NCI-H510A (cell line): Measurements from ENCODE around the gene USP35.
A peak's percentile ranks its signal among the peaks of the same experiment; 100 is the strongest.
"Not testable (repeated sequence)": the region's sequence is repeated elsewhere in the genome, so short reads cannot be mapped to it uniquely, and the experiment has no call there.

Experiments used
- DNase-seq: peaks from one replicate; lab custom pipeline; 2025; lab: John Stamatoyannopoulos, UW

The USP35 gene

DNA sequence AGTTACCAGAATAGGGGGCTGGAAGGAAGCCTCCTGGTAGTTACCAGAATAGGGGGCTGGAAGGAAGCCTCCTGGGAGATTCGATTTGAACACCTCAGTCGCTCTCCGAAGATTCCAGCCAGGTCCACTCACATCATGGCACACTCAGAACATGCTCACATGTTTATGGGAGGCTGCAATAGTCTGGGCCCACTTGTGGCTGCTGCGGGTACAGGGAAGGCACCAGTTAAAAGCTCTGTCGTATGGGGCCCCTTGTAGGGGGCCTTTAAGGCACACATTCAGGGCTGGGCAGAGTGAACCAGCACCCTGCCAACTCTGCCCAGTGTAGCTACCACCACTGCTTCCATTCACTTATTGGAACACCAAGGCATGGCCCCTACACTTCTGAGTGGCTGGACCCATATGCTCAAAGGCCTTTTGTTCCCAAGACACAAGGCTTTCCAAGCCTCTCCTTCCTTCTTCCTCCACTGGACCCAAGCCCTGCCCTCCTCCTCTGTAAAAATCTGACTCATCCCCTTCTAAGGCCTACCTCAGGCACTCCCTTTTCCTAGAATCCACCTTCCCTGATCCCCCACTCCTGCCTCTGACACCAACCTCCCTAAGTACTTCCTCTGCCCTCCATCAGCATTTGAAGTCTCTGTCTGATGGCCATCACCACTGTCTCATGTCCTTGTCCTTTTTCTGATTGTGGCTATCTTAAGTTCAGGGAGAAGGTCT is 28.0 kb downstream of the USP35 start:
- DNase-seq: no peak

GRCh38 chr11:78217650-78218541 is 29.2 kb downstream of the USP35 start:
- DNase-seq: no peak

DNA sequence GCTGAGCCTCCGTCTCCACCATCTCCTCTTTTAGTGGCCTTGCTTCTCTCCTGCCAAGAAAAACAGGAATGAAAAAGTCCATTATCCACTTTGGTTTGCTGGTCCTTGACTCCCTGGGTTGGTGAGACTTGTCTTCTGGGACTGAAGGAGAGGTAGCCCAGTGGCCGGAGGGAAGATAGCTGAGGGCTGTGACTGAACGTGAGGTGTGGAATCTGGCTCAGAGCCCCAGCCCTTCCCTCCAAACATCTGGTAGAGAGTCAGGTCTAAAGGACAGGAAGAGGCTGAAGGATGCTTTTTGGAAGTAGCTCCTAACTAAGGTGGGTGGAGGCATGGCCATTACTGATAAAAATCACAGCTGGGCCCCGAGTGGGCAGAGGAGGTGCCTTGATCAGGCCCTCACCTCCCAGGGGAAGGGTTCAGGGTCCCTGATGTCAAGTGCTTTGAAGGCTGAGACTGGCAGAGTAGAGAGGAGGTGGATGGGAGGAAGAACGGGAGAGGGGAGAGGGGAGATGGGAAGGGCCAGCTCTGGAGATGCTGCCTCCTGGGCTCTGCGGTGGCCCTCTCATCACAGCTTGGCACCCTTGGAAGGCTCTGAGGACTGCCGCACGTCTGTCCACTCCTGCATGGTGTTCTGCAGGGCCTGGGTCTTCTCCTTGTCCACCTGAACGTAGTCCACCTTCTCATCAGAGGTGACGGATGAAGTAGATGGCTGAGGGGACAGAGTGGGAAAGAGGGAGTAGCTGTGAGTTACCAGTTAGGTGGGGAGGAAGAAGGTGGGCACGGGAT is 30.2 kb downstream of the USP35 start:
- DNase-seq: no peak

GRCh38 chr11:78219493-78220217 is 30.9 kb downstream of the USP35 start:
- no peak for DNase-seq

DNA sequence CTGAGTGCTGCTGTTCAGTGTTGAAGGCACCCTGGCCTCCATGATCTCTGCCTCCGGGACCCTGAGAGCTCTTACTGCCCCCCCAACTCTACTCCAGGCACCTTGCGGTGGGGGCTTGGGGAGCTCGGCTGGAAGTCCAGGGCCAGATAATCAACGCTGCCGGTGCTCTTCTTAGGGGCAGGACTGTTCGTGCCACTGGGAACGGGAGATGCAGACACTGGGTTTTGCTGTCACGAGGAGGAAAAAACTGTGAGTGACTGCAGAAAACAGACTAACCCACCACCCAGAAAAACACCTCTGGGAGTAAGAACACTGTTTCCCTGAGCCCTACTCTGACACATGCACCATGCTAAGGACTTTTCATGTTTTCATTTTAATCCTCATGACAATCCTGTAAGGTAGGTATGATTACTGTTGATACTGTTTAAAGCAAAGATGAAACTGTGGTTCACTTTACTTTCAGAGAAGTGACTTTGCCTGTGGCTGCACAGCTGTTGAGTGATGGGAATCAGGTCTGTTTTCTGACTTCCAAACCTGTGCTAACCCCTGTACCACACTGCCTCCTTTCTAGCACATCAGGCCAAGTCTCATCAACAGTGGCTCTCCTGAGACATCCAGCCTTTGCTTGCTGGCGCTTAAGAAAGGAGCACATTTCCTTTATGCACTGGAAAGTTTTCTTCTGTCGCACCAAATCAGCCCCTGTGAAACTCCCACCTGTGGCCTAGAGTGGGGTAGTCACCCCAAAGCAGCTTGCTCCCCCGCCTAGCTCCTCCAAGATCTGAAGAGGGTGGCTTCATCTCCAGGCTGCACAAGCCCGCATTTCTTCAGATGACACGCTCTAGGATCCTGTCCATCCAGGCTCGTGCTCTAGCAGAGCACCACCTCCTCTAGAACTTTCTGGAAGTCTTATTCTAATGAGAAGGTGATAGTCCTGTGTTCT is 31.8 kb downstream of the USP35 start:
- DNase-seq: no peak

DNA sequence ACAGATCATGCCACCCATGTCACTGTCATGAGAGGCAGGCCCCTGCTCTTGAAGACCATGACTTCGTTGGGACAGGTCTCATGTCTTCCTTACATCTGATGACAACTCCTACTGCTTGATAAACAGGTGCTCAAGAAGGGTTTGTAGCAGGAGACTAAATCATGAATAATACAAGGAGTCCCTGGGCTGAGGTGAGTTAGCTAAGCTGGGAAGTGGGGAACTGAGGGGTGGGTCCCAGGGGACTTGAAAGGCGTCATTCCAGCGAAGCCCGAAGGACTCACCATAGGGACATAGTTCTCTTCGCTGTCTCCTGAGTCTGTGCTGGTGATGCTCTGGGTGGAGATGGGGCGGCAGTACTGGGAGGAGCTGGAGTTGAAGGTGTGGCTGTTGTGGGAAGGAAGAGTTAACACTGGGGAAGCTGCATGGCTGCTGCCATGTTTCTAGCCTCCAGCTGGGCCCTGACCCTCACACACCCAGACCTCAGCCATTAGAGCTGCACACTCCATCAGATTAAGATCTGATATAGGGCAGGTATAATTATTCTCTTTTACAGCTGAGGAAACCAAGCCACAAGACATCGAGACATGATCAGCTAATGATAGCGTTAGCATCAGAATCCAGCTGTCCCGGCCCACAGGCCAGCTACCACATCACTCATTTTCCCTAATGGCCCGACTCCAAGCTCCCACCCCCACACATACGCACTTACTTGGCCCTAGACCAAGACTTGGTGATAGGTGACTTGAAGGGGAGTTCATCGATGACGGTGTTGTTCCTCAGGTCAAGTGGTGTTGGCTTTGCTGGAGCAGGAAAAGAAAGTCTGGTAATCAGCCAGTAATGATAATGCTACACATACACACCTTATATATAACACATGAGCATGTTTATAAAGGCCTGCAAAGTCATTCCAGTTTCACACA is 32.9 kb downstream of the USP35 start:
- no peak for DNase-seq

- not testable (repeated sequence) for DNase-seq
Observed at GRCh38 chr11:78222726-78223125, 34.0 kb downstream of the USP35 start.

DNA sequence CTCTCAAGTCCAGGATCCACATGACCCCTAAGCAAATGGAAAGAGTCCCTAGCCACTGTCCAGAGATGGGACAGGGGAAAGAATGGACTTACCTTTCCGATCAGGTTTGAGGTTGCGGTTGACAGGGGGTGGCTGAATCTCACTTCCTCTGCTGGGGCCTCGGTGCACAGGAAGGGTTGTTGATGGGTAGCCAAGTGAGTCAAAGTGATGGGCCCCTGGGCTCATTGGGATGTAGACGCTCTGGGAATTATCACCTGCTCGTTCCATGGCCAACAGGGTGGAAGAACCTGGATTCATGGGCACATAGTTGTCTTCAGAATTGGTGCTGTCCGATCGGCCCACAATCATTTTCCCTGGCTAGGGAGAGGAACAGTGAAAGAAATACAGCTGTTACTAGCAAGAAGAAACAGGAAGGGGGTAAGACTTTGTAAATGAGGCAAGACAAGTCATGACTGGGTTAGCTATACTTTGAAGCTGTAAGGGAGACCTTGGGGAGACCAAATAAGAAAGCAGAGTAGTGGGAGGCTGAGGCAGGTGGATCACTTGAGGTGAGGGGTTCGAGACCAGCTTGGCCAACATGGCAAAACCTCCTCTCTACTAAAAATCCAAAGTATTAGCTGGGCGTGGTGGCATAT is 34.7 kb downstream of the USP35 start:
- DNase-seq: no peak

GRCh38 chr11:78224506-78224905 is 35.8 kb downstream of the USP35 start:
- no peak for DNase-seq

- no peak for DNase-seq
Observed at GRCh38 chr11:78224906-78225420, 36.2 kb downstream of the USP35 start.

DNA sequence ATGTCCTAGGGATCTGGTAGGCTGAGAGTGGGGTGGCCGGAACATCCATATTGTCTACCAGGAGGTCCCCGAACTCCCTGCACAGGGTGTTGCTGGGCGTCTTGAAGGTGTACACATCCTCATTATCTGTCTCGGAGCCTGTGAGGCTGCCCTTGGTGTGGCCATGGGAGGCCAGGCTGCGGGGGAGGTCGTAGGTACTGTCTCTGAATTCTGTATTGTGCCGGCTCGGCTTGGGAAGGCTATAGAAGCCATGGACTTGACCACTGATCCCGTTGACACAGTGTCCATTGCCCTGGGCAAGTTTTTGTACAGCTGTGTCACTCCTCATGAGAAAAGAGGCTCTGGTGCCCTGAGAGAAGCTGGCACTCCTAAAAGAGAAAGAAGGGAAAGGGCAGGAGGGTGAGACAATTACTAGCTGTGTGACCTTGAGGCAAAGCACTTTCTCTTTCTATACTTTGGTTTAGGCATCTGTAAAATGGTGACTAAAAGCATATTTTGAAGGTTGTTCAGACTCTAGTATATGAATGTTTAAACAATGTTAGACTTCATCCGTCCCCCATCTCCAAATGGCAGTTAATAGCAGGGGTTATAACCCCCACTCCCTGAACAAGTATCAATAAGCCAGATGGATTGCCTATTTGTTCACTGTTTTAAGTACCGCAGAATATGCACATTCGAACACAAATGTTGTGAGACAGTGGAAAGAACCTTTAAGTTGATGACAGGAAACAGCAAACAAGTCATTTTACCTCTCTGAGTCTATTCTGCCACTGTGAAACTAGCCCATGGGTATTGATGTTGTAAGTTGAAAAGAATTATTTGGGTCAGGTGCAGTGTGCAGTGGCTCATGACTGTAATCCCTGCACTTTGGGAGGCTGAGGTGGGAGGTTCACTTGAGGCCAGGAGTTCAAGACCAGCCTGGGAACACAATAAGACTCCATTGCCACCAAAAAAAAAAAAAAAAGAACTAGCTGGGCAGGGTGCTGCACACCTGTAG is 38.3 kb downstream of the USP35 start:
- no peak for DNase-seq

DNA sequence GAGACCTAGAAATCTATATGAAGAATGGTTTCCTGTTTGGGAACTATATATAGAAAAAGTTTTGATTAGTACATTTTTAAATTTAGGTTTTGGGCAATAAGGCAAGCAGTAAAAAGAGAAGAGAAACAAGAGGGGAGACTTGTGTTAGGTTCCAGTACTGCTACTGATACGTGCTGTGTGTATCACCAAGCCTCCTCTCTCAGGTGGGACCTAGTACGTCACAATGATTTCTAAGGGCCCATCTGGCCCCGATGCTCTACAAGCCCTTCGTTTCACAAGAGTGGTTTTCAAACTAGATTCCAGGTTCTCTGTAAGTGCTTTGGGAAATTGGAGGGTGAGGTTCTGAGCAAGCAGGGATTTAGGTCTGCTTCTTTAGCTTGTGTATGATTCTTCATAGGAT is 39.2 kb downstream of the USP35 start:
- no peak for DNase-seq

GRCh38 chr11:78228467-78228866 is 39.7 kb downstream of the USP35 start:
- peak; percentile 28 for DNase-seq

DNA sequence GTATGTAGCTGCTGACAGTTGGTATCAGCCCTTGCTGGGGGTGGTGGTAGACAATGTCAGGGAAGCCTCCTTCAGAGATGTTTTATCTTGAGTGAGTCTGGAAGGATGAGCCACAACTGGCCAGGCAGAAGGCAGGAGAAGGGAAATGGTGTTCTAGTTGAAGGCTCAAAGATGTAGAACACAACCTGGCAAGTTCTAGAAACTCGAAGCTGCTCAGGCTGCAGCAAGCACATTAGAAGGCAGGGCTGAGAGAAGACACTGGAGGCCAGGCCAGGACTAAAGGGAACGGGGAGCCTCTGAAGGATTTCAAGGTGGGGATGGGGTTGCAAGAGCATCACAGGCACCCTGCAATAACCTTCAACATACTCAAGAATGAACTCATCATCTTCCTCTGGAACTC is 40.4 kb downstream of the USP35 start:
- no peak for DNase-seq

DNA sequence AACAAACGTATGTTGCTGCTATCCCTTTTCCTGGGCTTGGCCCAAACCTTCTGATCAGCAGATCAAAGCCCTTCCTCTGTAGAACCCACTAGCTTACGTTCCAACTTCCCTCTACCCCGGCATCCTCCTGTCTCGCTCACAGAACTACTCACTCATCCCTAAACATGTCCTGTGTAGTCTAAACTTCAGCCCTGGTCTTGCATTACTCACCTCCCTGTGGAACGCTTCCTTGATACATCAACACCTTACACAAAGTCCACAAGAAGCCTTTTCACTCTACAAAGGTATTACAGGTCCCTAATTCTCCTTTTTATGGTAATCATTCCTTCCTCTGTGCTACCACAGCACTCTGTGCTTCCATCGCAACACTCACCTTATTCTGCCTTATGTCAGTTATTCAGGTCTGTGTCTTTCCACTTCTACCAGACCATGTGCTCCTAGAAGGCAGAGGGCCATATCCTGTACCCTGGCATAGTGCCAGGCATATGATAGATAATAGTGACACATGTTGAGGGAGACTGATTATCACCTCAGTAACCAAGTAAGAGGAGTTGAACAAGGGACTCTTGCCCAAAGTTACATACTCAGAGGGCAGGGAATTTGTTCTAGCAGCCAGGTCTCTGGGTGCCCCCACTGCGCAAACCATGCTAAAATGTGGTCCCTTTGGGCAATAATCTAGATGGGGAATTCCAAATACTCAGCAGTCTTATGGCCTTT is 41.6 kb downstream of the USP35 start:
- no peak for DNase-seq

GRCh38 chr11:78231962-78232501 is 43.3 kb downstream of the USP35 start:
- DNase-seq: no peak

DNA sequence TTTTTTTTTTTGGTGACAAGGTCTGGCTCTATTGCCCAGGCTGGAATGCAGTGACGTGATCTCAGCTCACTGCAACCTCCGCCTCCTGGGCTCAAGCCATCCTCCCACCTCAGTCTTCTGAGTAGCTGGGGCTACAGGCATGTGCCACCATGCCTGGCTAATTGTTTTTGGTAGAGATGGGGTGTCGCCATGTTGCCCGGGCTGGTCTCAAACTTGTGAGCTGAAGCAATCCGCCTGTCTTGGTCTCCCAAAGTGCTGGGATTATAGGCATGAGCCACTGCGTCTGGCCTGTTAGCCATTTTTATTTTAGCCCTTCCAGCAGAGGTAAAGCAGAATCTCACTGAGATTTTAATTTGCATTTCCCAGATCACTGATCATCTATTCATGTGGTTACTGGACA is 44.3 kb downstream of the USP35 start:
- DNase-seq: not testable (repeated sequence)
